Jurkat, Clone E6-1 (cell line): ENCODE results near the gene ZDHHC11B.
"Not testable (repeated sequence)": the region's sequence is repeated elsewhere in the genome, so short reads cannot be mapped to it uniquely, and the experiment has no call there.

Source experiments
- DNase-seq: peaks from one replicate; pipeline ENCODE4 v3.0.0-alpha.2; 2011; ENCODE audit warnings: low read depth, low spot score
- H3K4me3 ChIP-seq: 2 replicates; pipeline ENCODE4 v1.5.1; 2011; ENCODE audit warnings: mild to moderate bottlenecking, low read length, control low read depth, moderate library complexity

Gene ZDHHC11B

GRCh38 chr5:758698-759053 lies 25.9 kb downstream of the ZDHHC11B start:
- DNase-seq: no peak
- H3K4me3 ChIP-seq: 0 out of 2 replicates have a peak overlapping the region, but pooled peaks have one; percentile 0

GRCh38 chr5:757931-758697 lies 26.4 kb downstream of the ZDHHC11B start:
- no peak overlapping the region for H3K4me3 ChIP-seq
- no peak for DNase-seq

- no peak for DNase-seq
- no peak overlapping the region for H3K4me3 ChIP-seq
These were observed 27.1 kb downstream of the ZDHHC11B start for GRCh38 chr5:757346-757930.

GRCh38 chr5:756865-757345 lies 27.6 kb downstream of the ZDHHC11B start:
- DNase-seq: no peak
- H3K4me3 ChIP-seq: no peak overlapping the region

GRCh38 chr5:756171-756570 lies 28.4 kb downstream of the ZDHHC11B start:
- DNase-seq: no peak
- no peak overlapping the region for H3K4me3 ChIP-seq

GRCh38 chr5:754143-754632 lies 30.3 kb downstream of the ZDHHC11B start:
- not testable (repeated sequence) for DNase-seq, H3K4me3 ChIP-seq

GRCh38 chr5:753567-754142 lies 30.9 kb downstream of the ZDHHC11B start:
- DNase-seq, H3K4me3 ChIP-seq: not testable (repeated sequence)

- not testable (repeated sequence) for H3K4me3 ChIP-seq, DNase-seq
These were observed 31.9 kb downstream of the ZDHHC11B start for GRCh38 chr5:752532-753115.

- DNase-seq, H3K4me3 ChIP-seq: not testable (repeated sequence)
These were observed 32.5 kb downstream of the ZDHHC11B start for GRCh38 chr5:751992-752391.

GRCh38 chr5:751496-751895 lies 33.0 kb downstream of the ZDHHC11B start:
- H3K4me3 ChIP-seq: no peak overlapping the region
- DNase-seq: no peak

- not testable (repeated sequence) for H3K4me3 ChIP-seq, DNase-seq
These were observed 34.3 kb downstream of the ZDHHC11B start for GRCh38 chr5:750226-750625.

- no peak overlapping the region for H3K4me3 ChIP-seq
- no peak for DNase-seq
These were observed 35.3 kb downstream of the ZDHHC11B start for GRCh38 chr5:749101-749670.

GRCh38 chr5:748011-748980 lies 36.2 kb downstream of the ZDHHC11B start:
- not testable (repeated sequence) for DNase-seq

GRCh38 chr5:747303-747844 lies 37.2 kb downstream of the ZDHHC11B start:
- H3K4me3 ChIP-seq, DNase-seq: not testable (repeated sequence)

More at GRCh38 chr5:748011-748980, 36.2 kb downstream of the ZDHHC11B start:
- H3K4me3 ChIP-seq: not testable (repeated sequence)

GRCh38 chr5:746258-746761 lies 38.2 kb downstream of the ZDHHC11B start:
- no peak for DNase-seq
- H3K4me3 ChIP-seq: no peak overlapping the region

GRCh38 chr5:745272-746142 lies 39.0 kb downstream of the ZDHHC11B start:
- not testable (repeated sequence) for DNase-seq, H3K4me3 ChIP-seq
